ENCODE results near the gene PRDM15.

The PRDM15 gene

GRCh38 chr21:41879190-41879998 is at the start of gene PRDM15:
TSS of gene PRDM15 (minus strand) at chr21:41879344. CDS start at chr21:41860363, 18,981 bp downstream.
- peak; percentile 76 for DNase-seq

GRCh38 chr21:41928621-41929220 is 49.6 kb upstream of the PRDM15 start:
- no peak for DNase-seq

GRCh38 chr21:41927727-41928409 is 48.7 kb upstream of the PRDM15 start:
- no peak for DNase-seq

- no peak for DNase-seq
Observed at GRCh38 chr21:41926807-41927171, 47.6 kb upstream of the PRDM15 start.

GRCh38 chr21:41926117-41926806 is 47.1 kb upstream of the PRDM15 start:
- peak; percentile 22 for DNase-seq

GRCh38 chr21:41925767-41926116 is 46.6 kb upstream of the PRDM15 start:
- no peak for DNase-seq

GRCh38 chr21:41924368-41924754 is 45.2 kb upstream of the PRDM15 start:
- no peak for DNase-seq

GRCh38 chr21:41923631-41924367 is 44.7 kb upstream of the PRDM15 start:
- no peak for DNase-seq

- DNase-seq = no peak
Observed at GRCh38 chr21:41923186-41923585, 44.0 kb upstream of the PRDM15 start.

- no peak for DNase-seq
Observed at GRCh38 chr21:41921021-41921420, 41.9 kb upstream of the PRDM15 start.

- DNase-seq = no peak
Observed at GRCh38 chr21:41920476-41920875, 41.3 kb upstream of the PRDM15 start.

- DNase-seq = no peak
Observed at GRCh38 chr21:41919666-41920398, 40.7 kb upstream of the PRDM15 start.

GRCh38 chr21:41918561-41919358 is 39.6 kb upstream of the PRDM15 start:
- DNase-seq = no peak

GRCh38 chr21:41917531-41917930 is 38.4 kb upstream of the PRDM15 start:
- DNase-seq = no peak

GRCh38 chr21:41916888-41917433 is 37.8 kb upstream of the PRDM15 start:
- DNase-seq = no peak

- no peak for DNase-seq
Observed at GRCh38 chr21:41914965-41915364, 35.8 kb upstream of the PRDM15 start.

- DNase-seq = no peak
Observed at GRCh38 chr21:41914358-41914757, 35.2 kb upstream of the PRDM15 start.

GRCh38 chr21:41913230-41913629 is 34.1 kb upstream of the PRDM15 start:
- no peak for DNase-seq

- no peak for DNase-seq
Observed at GRCh38 chr21:41908829-41909228, 29.7 kb upstream of the PRDM15 start.

- DNase-seq = no peak
Observed at GRCh38 chr21:41907496-41908258, 28.5 kb upstream of the PRDM15 start.
